Measurements from ENCODE around the gene GSTT4.
"Not testable (repeated sequence)": the region's sequence is repeated elsewhere in the genome, so short reads cannot be mapped to it uniquely, and the experiment has no call there.

GRCh38 chr22:23974836-23975352, 30.4 kb downstream of the GSTT4 start:
- TF ChIP-seq POLR2A, CTCF (IDR thresholded peaks at IDR 0.05): not testable (repeated sequence)

Data from uterus (tissue), 2 donors.